SJCRH30 (cell line): ENCODE measurements around the gene SLTM. TPM values are rescaled to one million over a fixed set of nuclear protein-coding genes. Genes with fewer than 3 reads are reported as not detected.
A peak's percentile ranks its signal among the peaks of the same experiment; 100 is the strongest.
"Not testable (repeated sequence)": the region's sequence is repeated elsewhere in the genome, so short reads cannot be mapped to it uniquely, and the experiment has no call there.

ENCODE experiments used
- DNase-seq, 2 experiments: peaks; one replicate each; pipeline ENCODE4 v3.0.0-alpha.2; 2015 to 2020
- H3K27ac ChIP-seq: fragments of 250-450 bp; sonication (Bioruptor Pico); 2 replicates; pipeline ENCODE4 v1.5.1; 2020; ENCODE audit warnings: mild to moderate bottlenecking, moderate library complexity
- H3K27me3 ChIP-seq: fragments of 250-450 bp; sonication (Bioruptor Pico); 2 replicates; pipeline ENCODE4 v1.5.1; 2020; ENCODE audit warnings: mild to moderate bottlenecking, moderate library complexity
- H3K36me3 ChIP-seq: fragments of 250-450 bp; sonication (Bioruptor Pico); 2 replicates; pipeline ENCODE4 v1.5.1; 2020; ENCODE audit warnings: mild to moderate bottlenecking, moderate library complexity
- H3K4me1 ChIP-seq: fragments of 250-450 bp; sonication (Bioruptor Pico); 2 replicates; pipeline ENCODE4 v1.5.1; 2020; ENCODE audit warnings: mild to moderate bottlenecking, moderate library complexity
- H3K4me3 ChIP-seq: fragments of 250-450 bp; sonication (Bioruptor Pico); 2 replicates; pipeline ENCODE4 v1.5.1; 2020; ENCODE audit warnings: mild to moderate bottlenecking, moderate library complexity
- H3K9me3 ChIP-seq: fragments of 250-450 bp; sonication (Bioruptor Pico); replicated peaks from 2 replicates; pipeline ENCODE4 v1.5.1; 2020; ENCODE audit warnings: mild to moderate bottlenecking, moderate library complexity
- total RNA-seq: library from RNA; depleted of rRNA; stranded (reverse); fragments of >200 nt; shearing (Covaris generic); gene quantifications from 2 replicates; pipeline ENCODE4 v1.2.3, GENCODE V29; 2014

Gene SLTM
- total RNA-seq, 1 experiment from 2014 or later: 131 TPM

GRCh38 chr15:58947179-58947578, 13.7 kb upstream of the SLTM start:
- Histone ChIP-seq H3K4me1 (no peaks in the 10 kb centered on the region), H3K4me3 (no peak overlapping the region), H3K36me3 (no peaks in the 10 kb centered on the region), H3K27me3 (no peaks in the 10 kb centered on the region), H3K27ac (no peak overlapping the region), H3K9me3 (no peaks in the 10 kb centered on the region)
- no peak for DNase-seq

GRCh38 chr15:58934974-58935373, 1.5 kb upstream of the SLTM start:
- not testable (repeated sequence) for DNase-seq, H3K36me3 ChIP-seq, H3K9me3 ChIP-seq, H3K27ac ChIP-seq, H3K27me3 ChIP-seq, H3K4me1 ChIP-seq
- H3K4me3 ChIP-seq: peak overlapping the region; percentile 95

- Histone ChIP-seq H3K36me3 (peaks cover 5% of the 10 kb centered on the region; the same call in 1 of the 2 replicates), H3K27me3 (no peaks in the 10 kb centered on the region), H3K9me3 (no peaks in the 10 kb centered on the region), H3K4me3 (peak overlapping the region; percentile 95), H3K27ac (peak overlapping the region; percentile 93), H3K4me1 (no peaks in the 10 kb centered on the region)
- peak; percentile 24 to 67 for DNase-seq
Observed at GRCh38 chr15:58934521-58934920, 1.0 kb upstream of the SLTM start.

- H3K27me3 ChIP-seq: no peaks in the 10 kb centered on the region
- H3K9me3 ChIP-seq: no peaks in the 10 kb centered on the region
- H3K36me3 ChIP-seq: peaks cover 9% of the 10 kb centered on the region
- peak overlapping the region; percentile 95 for H3K4me3 ChIP-seq
- H3K27ac ChIP-seq: peak overlapping the region; percentile 93
- no peak for DNase-seq
- no peaks in the 10 kb centered on the region for H3K4me1 ChIP-seq
Observed at GRCh38 chr15:58934114-58934447, 602 bp upstream of the SLTM start.

- peak overlapping the region; percentile 93 for H3K27ac ChIP-seq
- H3K9me3 ChIP-seq: no peaks in the 10 kb centered on the region
- H3K4me1 ChIP-seq: no peaks in the 10 kb centered on the region
- H3K27me3 ChIP-seq: no peaks in the 10 kb centered on the region
- H3K4me3 ChIP-seq: peak overlapping the region; percentile 95
- DNase-seq: peak; percentile 47 to 62
- H3K36me3 ChIP-seq: peaks cover 22% of the 10 kb centered on the region
Observed at GRCh38 chr15:58932710-58933280, 684 bp downstream of the SLTM start.

- peaks cover 29% of the 10 kb centered on the region for H3K36me3 ChIP-seq
- H3K27ac ChIP-seq: peak overlapping the region; percentile 93
- peak in 1 of 2 experiments; percentile 44 for DNase-seq
- H3K4me3 ChIP-seq: peak overlapping the region; percentile 95
- H3K4me1 ChIP-seq: no peaks in the 10 kb centered on the region
- H3K27me3 ChIP-seq: no peaks in the 10 kb centered on the region
- H3K9me3 ChIP-seq: no peaks in the 10 kb centered on the region
Observed at GRCh38 chr15:58931987-58932588, 1.4 kb downstream of the SLTM start.

GRCh38 chr15:58929891-58930416, 3.5 kb downstream of the SLTM start:
- no peaks in the 10 kb centered on the region for H3K9me3 ChIP-seq
- no peak overlapping the region for H3K4me3 ChIP-seq
- H3K27ac ChIP-seq: no peak overlapping the region
- no peaks in the 10 kb centered on the region for H3K27me3 ChIP-seq
- DNase-seq: no peak
- H3K36me3 ChIP-seq: peaks cover 40% of the 10 kb centered on the region
- no peaks in the 10 kb centered on the region for H3K4me1 ChIP-seq

GRCh38 chr15:58926823-58927222, 6.7 kb downstream of the SLTM start:
- Histone ChIP-seq H3K27ac (no peak overlapping the region), H3K36me3 (peaks cover 56% of the 10 kb centered on the region), H3K9me3 (no peaks in the 10 kb centered on the region), H3K4me3 (no peak overlapping the region), H3K27me3 (no peaks in the 10 kb centered on the region), H3K4me1 (0 out of 2 replicates have a peak, but pooled peaks cover 2% of the 10 kb centered on the region)
- DNase-seq: no peak

GRCh38 chr15:58924327-58924726, 9.2 kb downstream of the SLTM start:
- Histone ChIP-seq H3K4me3 (no peak overlapping the region), H3K27ac (no peak overlapping the region), H3K4me1 (0 out of 2 replicates have a peak, but pooled peaks cover 2% of the 10 kb centered on the region), H3K27me3 (no peaks in the 10 kb centered on the region), H3K9me3 (no peaks in the 10 kb centered on the region), H3K36me3 (peaks cover 70% of the 10 kb centered on the region)
- DNase-seq: no peak

GRCh38 chr15:58923696-58924300, 9.7 kb downstream of the SLTM start:
- Histone ChIP-seq H3K4me3 (no peak overlapping the region), H3K36me3 (peaks cover 65% of the 10 kb centered on the region), H3K9me3 (no peaks in the 10 kb centered on the region), H3K27ac (no peak overlapping the region), H3K4me1 (0 out of 2 replicates have a peak, but pooled peaks cover 2% of the 10 kb centered on the region), H3K27me3 (no peaks in the 10 kb centered on the region)
- no peak for DNase-seq

- Histone ChIP-seq H3K9me3 (no peaks in the 10 kb centered on the region), H3K27ac (no peak overlapping the region), H3K4me1 (0 out of 2 replicates have a peak, but pooled peaks cover 2% of the 10 kb centered on the region), H3K27me3 (no peaks in the 10 kb centered on the region), H3K36me3 (peaks cover 62% of the 10 kb centered on the region), H3K4me3 (no peak overlapping the region)
- DNase-seq: no peak
Observed at GRCh38 chr15:58923284-58923683, 10.2 kb downstream of the SLTM start.

- Histone ChIP-seq H3K4me1 (0 out of 2 replicates have a peak, but pooled peaks cover 2% of the 10 kb centered on the region), H3K27me3 (no peaks in the 10 kb centered on the region), H3K36me3 (peaks cover 51% of the 10 kb centered on the region), H3K27ac (no peak overlapping the region), H3K4me3 (no peak overlapping the region), H3K9me3 (no peaks in the 10 kb centered on the region)
- DNase-seq: no peak
Observed at GRCh38 chr15:58921267-58921790, 12.2 kb downstream of the SLTM start.

GRCh38 chr15:58920447-58920846, 13.0 kb downstream of the SLTM start:
- H3K4me3 ChIP-seq, H3K4me1 ChIP-seq, DNase-seq, H3K27me3 ChIP-seq, H3K27ac ChIP-seq, H3K9me3 ChIP-seq: not testable (repeated sequence)
- peaks cover 51% of the 10 kb centered on the region for H3K36me3 ChIP-seq

GRCh38 chr15:58919232-58919631, 14.2 kb downstream of the SLTM start:
- peaks cover 55% of the 10 kb centered on the region for H3K36me3 ChIP-seq
- no peaks in the 10 kb centered on the region for H3K27me3 ChIP-seq
- no peaks in the 10 kb centered on the region for H3K9me3 ChIP-seq
- no peak overlapping the region for H3K4me3 ChIP-seq
- no peak overlapping the region for H3K27ac ChIP-seq
- DNase-seq: no peak
- H3K4me1 ChIP-seq: 0 out of 2 replicates have a peak, but pooled peaks cover 2% of the 10 kb centered on the region

GRCh38 chr15:58918239-58918638, 15.2 kb downstream of the SLTM start:
- Histone ChIP-seq H3K4me1 (0 out of 2 replicates have a peak, but pooled peaks cover 2% of the 10 kb centered on the region), H3K4me3 (no peak overlapping the region), H3K27me3 (no peaks in the 10 kb centered on the region), H3K9me3 (no peaks in the 10 kb centered on the region), H3K36me3 (peaks cover 55% of the 10 kb centered on the region), H3K27ac (no peak overlapping the region)
- DNase-seq: no peak
